ENCODE results near the gene WDR45. TPM values are rescaled to one million over a fixed set of nuclear protein-coding genes. Genes with fewer than 3 reads are reported as not detected.

The WDR45 gene
- total RNA-seq, 2 experiments from 2014 or later = 32.4 to 48.7 TPM

- Histone ChIP-seq H3K79me2 (ENCODE audit: insufficient read depth, low read depth, low read length) (no peaks in the 10 kb centered on the region), H2AFZ (ENCODE audit: low read length) (no peak overlapping the region), H3K9me3 (ENCODE audit: low read length) (no peaks in the 10 kb centered on the region), H3K9me2 (ENCODE audit: insufficient read depth, low read length) (no peaks in the 10 kb centered on the region), H3K4me1 (ENCODE audit: insufficient read depth, low read length, poor library complexity, severe bottlenecking) (no peaks in the 10 kb centered on the region), H3K27ac (ENCODE audit: low read depth, low read length, poor library complexity, severe bottlenecking) (no peak overlapping the region), H3K4me3 (ENCODE audit: low read depth, low read length, poor library complexity, severe bottlenecking) (no peak overlapping the region), H3K4me2 (ENCODE audit: low read length) (no peak overlapping the region), H3K36me3 (ENCODE audit: insufficient read depth, low read length) (no peaks in the 10 kb centered on the region), H4K20me1 (ENCODE audit: insufficient read depth, low read length) (no peaks in the 10 kb centered on the region)
- TF ChIP-seq EZH2phosphoT487 (IDR thresholded peaks at IDR 0.05; ENCODE audit: borderline replicate concordance, low read depth, low read length) (no peak), CTCF (conservative IDR thresholded peaks at IDR 0.05; ENCODE audit: low read length) (no peak)
- ChIA-PET CTCF (ENCODE audit: unreplicated experiment) (no interaction called here), POLR2A (no interaction called here)
- BruUV-seq (replicated peaks) = no TSS peak
- intact Hi-C loops (cut with micrococcal nuclease; ENCODE audit: unreplicated experiment) = no loop called here
- no peak for DNase-seq (ENCODE audit: low spot score)
These were observed 17.8 kb downstream of the WDR45 start for GRCh38 chrX:49061916-49062315.

- POLR2A ChIA-PET = no interaction called here
- Histone ChIP-seq H4K20me1 (ENCODE audit: insufficient read depth, low read length) (no peaks in the 10 kb centered on the region), H3K27ac (ENCODE audit: low read depth, low read length, poor library complexity, severe bottlenecking) (no peak overlapping the region), H3K4me2 (ENCODE audit: low read length) (no peak overlapping the region), H3K4me1 (ENCODE audit: insufficient read depth, low read length, poor library complexity, severe bottlenecking) (no peaks in the 10 kb centered on the region), H3K9me2 (ENCODE audit: insufficient read depth, low read length) (no peaks in the 10 kb centered on the region), H3K79me2 (ENCODE audit: insufficient read depth, low read depth, low read length) (no peaks in the 10 kb centered on the region), H3K36me3 (ENCODE audit: insufficient read depth, low read length) (no peaks in the 10 kb centered on the region), H3K9me3 (ENCODE audit: low read length) (no peaks in the 10 kb centered on the region), H3K4me3 (ENCODE audit: low read depth, low read length, poor library complexity, severe bottlenecking) (no peak overlapping the region), H2AFZ (ENCODE audit: low read length) (no peak overlapping the region)
- TF ChIP-seq CTCF (conservative IDR thresholded peaks at IDR 0.05; ENCODE audit: low read length) (no peak), EZH2phosphoT487 (IDR thresholded peaks at IDR 0.05; ENCODE audit: borderline replicate concordance, low read depth, low read length) (no peak)
- intact Hi-C loops (cut with micrococcal nuclease; ENCODE audit: unreplicated experiment) = no loop called here
- CTCF ChIA-PET (ENCODE audit: unreplicated experiment) = no interaction called here
- no TSS peak for BruUV-seq (replicated peaks)
- no peak for DNase-seq (ENCODE audit: low spot score)
These were observed 18.2 kb downstream of the WDR45 start for GRCh38 chrX:49061490-49061889.

GRCh38 chrX:49060914-49061313 lies 18.8 kb downstream of the WDR45 start:
- H3K4me3 ChIP-seq (ENCODE audit: low read depth, low read length, poor library complexity, severe bottlenecking) = no peak overlapping the region
- no peaks in the 10 kb centered on the region for H3K79me2 ChIP-seq (ENCODE audit: insufficient read depth, low read depth, low read length)
- no peak overlapping the region for H3K27ac ChIP-seq (ENCODE audit: low read depth, low read length, poor library complexity, severe bottlenecking)
- H4K20me1 ChIP-seq (ENCODE audit: insufficient read depth, low read length) = no peaks in the 10 kb centered on the region
- H3K4me1 ChIP-seq (ENCODE audit: insufficient read depth, low read length, poor library complexity, severe bottlenecking) = no peaks in the 10 kb centered on the region
- no peak for DNase-seq (ENCODE audit: low spot score)
- H3K9me3 ChIP-seq (ENCODE audit: low read length) = no peaks in the 10 kb centered on the region
- TF ChIP-seq CTCF (conservative IDR thresholded peaks at IDR 0.05; ENCODE audit: low read length) (no peak), EZH2phosphoT487 (IDR thresholded peaks at IDR 0.05; ENCODE audit: borderline replicate concordance, low read depth, low read length) (no peak)
- H3K4me2 ChIP-seq (ENCODE audit: low read length) = no peak overlapping the region
- CTCF ChIA-PET (ENCODE audit: unreplicated experiment) = interaction anchor here (0.6 kb wide), 1 partner anchor 254 kb away, joined by 3 read pairs; no protein-coding TSS in a partner anchor
- H3K36me3 ChIP-seq (ENCODE audit: insufficient read depth, low read length) = no peaks in the 10 kb centered on the region
- no peaks in the 10 kb centered on the region for H3K9me2 ChIP-seq (ENCODE audit: insufficient read depth, low read length)
- POLR2A ChIA-PET = no interaction called here
- no peak overlapping the region for H2AFZ ChIP-seq (ENCODE audit: low read length)
- no TSS peak for BruUV-seq (replicated peaks)
- intact Hi-C loops (cut with micrococcal nuclease; ENCODE audit: unreplicated experiment) = no loop called here
